Endothelial cell of umbilical vein (primary cell): ENCODE results near the gene TREML4. TPM values are rescaled to one million over a fixed set of nuclear protein-coding genes. Genes with fewer than 3 reads are reported as not detected.

Experiments
- BruUV-seq: library from RNA; stranded (reverse); fragments of 400-500 nt; replicated peaks from 2 replicates; lab custom pipeline; 2021; lab: Mats Ljungman, UMichigan
- CTCF ChIA-PET: fragments of 300-600, 350-600 bp; sonication (Branson Sonifier 250); formaldehyde crosslinking; loops from one replicate; lab custom pipeline; 2021; ENCODE audit warnings: antibody characterized with exemption, inconsistent platforms; lab: Charles Lee
- POLR2A ChIA-PET: fragments of 300-600, 350-600 bp; sonication (Branson Sonifier 250); formaldehyde crosslinking; loops from one replicate; lab custom pipeline; 2021; ENCODE audit warnings: antibody characterized with exemption, inconsistent platforms; lab: Charles Lee
- DNase-seq: peaks from one replicate; pipeline ENCODE4 v3.0.0-alpha.2; 2011; ENCODE audit warnings: low read depth, low spot score
- FAIRE-seq: peaks from 2 replicates; lab custom pipeline; 2011; peaks lifted over from hg19 to GRCh38; lab: Jason Lieb, UNC
- H2AFZ ChIP-seq: 2 replicates; pipeline ENCODE4 v1.6.0; 2012; ENCODE audit warnings: low read depth, low read length, control low read depth, inconsistent platforms
- H3K27ac ChIP-seq: 2 replicates; pipeline ENCODE4 v1.5.1; 2011; ENCODE audit warnings: low read depth, mild to moderate bottlenecking, control low read depth, low read length, moderate library complexity; ENCODE audit not compliant: insufficient read depth
- H3K27me3 ChIP-seq, 2 experiments: 2 replicates each; pipeline versions ENCODE4 v1.6.0 to v1.6.1; 2011; ENCODE audit warnings: low read length in 2 of 2, mixed read lengths in 1 of 2; ENCODE audit not compliant: control insufficient read depth in 2 of 2, insufficient read depth in 2 of 2
- H3K36me3 ChIP-seq, 2 experiments: 2 replicates in 1 of 2; 3 replicates in 1 of 2; pipeline ENCODE4 v1.5.1; 2011; ENCODE audit warnings: low read length in 2 of 2, mild to moderate bottlenecking in 1 of 2, moderate library complexity in 1 of 2; ENCODE audit not compliant: control insufficient read depth in 2 of 2, insufficient read depth in 2 of 2; ENCODE audit errors: extremely low read depth in 1 of 2
- H3K4me1 ChIP-seq: 3 replicates; pipeline ENCODE4 v1.5.1; 2011; ENCODE audit warnings: mild to moderate bottlenecking, low read length; ENCODE audit not compliant: control insufficient read depth, insufficient read depth; ENCODE audit errors: extremely low read depth
- H3K4me2 ChIP-seq: 2 replicates; pipeline ENCODE4 v1.6.1; 2011; ENCODE audit warnings: low read length, control low read depth, mixed read lengths; ENCODE audit not compliant: insufficient read depth
- H3K4me3 ChIP-seq, 3 experiments: fragments of 200-600 bp in 1 of 3; sonication (generic), shearing (Covaris generic) in 1 of 3; replicated peaks in 1 of 3; 2 replicates each; pipeline ENCODE4 v1.5.1; 2011 to 2016; ENCODE audit warnings: control low read depth in 3 of 3, low read length in 3 of 3, mild to moderate bottlenecking in 2 of 3, inconsistent platforms in 1 of 3, low read depth in 1 of 3, moderate library complexity in 1 of 3; ENCODE audit not compliant: insufficient read depth in 1 of 3
- H3K79me2 ChIP-seq: 2 replicates; pipeline ENCODE4 v1.6.0; 2012; ENCODE audit warnings: low read length, inconsistent platforms; ENCODE audit not compliant: control insufficient read depth, insufficient read depth
- H3K9ac ChIP-seq: replicated peaks from 2 replicates; pipeline ENCODE3; 2011; ENCODE audit warnings: low read length, control low read depth; ENCODE audit not compliant: insufficient read depth; ENCODE audit errors: extremely low read depth
- H3K9me1 ChIP-seq: replicated peaks from 3 replicates; pipeline ENCODE4 v1.6.0; 2011; ENCODE audit warnings: mild to moderate bottlenecking, low read length; ENCODE audit not compliant: control insufficient read depth, insufficient read depth; ENCODE audit errors: extremely low read depth
- H3K9me3 ChIP-seq: replicated peaks from 2 replicates; pipeline ENCODE4 v1.5.1; 2012; ENCODE audit warnings: low read length, inconsistent platforms; ENCODE audit not compliant: control insufficient read depth, insufficient read depth
- H4K20me1 ChIP-seq: replicated peaks from 2 replicates; pipeline ENCODE3; 2011; ENCODE audit warnings: mild to moderate bottlenecking, low read length; ENCODE audit not compliant: control insufficient read depth, insufficient read depth; ENCODE audit errors: extremely low read depth
- EZH2 ChIP-seq: IDR thresholded peaks from 2 replicates; pipeline ENCODE4 v1.6.1; 2012; ENCODE audit warnings: borderline replicate concordance, low read depth, mild to moderate bottlenecking, moderate library complexity, low read length, inconsistent platforms; ENCODE audit not compliant: severe bottlenecking
- FOS ChIP-seq: IDR thresholded peaks from 2 replicates; pipeline ENCODE4 v1.6.1; 2011; ENCODE audit warnings: mild to moderate bottlenecking, low read length, moderate library complexity, borderline replicate concordance; ENCODE audit not compliant: insufficient read depth
- GATA2 ChIP-seq: IDR thresholded peaks from 2 replicates; pipeline ENCODE4 v1.7.0; 2011; ENCODE audit warnings: low read depth, mild to moderate bottlenecking, moderate library complexity, mixed read lengths, low read length; ENCODE audit not compliant: insufficient read length, insufficient read depth
- JUN ChIP-seq: IDR thresholded peaks from 2 replicates; pipeline ENCODE4 v1.6.1; 2011; ENCODE audit warnings: borderline replicate concordance, low read depth; ENCODE audit not compliant: insufficient read length, insufficient read depth
- MYC ChIP-seq: IDR thresholded peaks from one replicate; pipeline ENCODE4 v1.6.1; 2011; ENCODE audit warnings: mild to moderate bottlenecking, low read depth, low read length
- POLR2A ChIP-seq: IDR thresholded peaks from 2 replicates; pipeline ENCODE4 v1.6.1; 2012; ENCODE audit warnings: low read depth, mild to moderate bottlenecking, control low read depth, low read length
- POLR2AphosphoS5 ChIP-seq: IDR thresholded peaks from 2 replicates; pipeline ENCODE4 v1.6.1; 2012; ENCODE audit warnings: low read depth, mild to moderate bottlenecking, control low read depth, low read length, moderate library complexity; ENCODE audit not compliant: insufficient read depth
- dilution Hi-C: fragments of 300-500 bp; cut with MboI; formaldehyde crosslinking; loops from one replicate; pipeline ENCODE4 v1.15.0; 2019; ENCODE audit warnings: low sequenced_read_pairs; ENCODE audit not compliant: extremely low pct_ligation_motif_present
- intact Hi-C: fragments of 100-400 bp; cut with micrococcal nuclease; formaldehyde crosslinking; loops from one replicate; pipeline ENCODE4 v1.10.0; 2022
- polyA plus RNA-seq, 4 experiments: library from polyadenylated mRNA; depleted of rRNA in 3 of 4; stranded (reverse) in 3 of 4; unstranded in 1 of 4; fragments of >200 nt; gene quantifications; 2 replicates each; pipeline versions ENCODE4 v1.2.1 to v1.2.3, GENCODE V29; 2011 to 2012; ENCODE audit warnings: missing spikeins in 1 of 4
- total RNA-seq: library from RNA; stranded (reverse); gene quantifications from 2 replicates; pipeline ENCODE4 v1.2.3, GENCODE V29; 2021
- TF ChIP-seq, protein P1 (sequence below), 2 donors: IDR thresholded peaks; 1 replicate in 1 of 2; 2 replicates in 1 of 2; pipeline ENCODE4 v1.5.1; 2011; ENCODE audit warnings: low read length in 2 of 2, mild to moderate bottlenecking in 2 of 2, moderate library complexity in 2 of 2, control low read depth in 1 of 2, inconsistent platforms in 1 of 2, low read depth in 1 of 2; ENCODE audit not compliant: insufficient read depth in 1 of 2; ENCODE audit errors: extremely low read depth in 1 of 2
- TF ChIP-seq, protein P2 (sequence below): IDR thresholded peaks from 2 replicates; pipeline ENCODE4 v1.6.1; 2011; ENCODE audit not compliant: insufficient read depth, insufficient read length

TREML4 gene
- total and polyA plus RNA-seq, 2 donors (not counting 3 experiments of a cell fraction or from before 2014, with no cell fraction given) = not detected

DNA sequence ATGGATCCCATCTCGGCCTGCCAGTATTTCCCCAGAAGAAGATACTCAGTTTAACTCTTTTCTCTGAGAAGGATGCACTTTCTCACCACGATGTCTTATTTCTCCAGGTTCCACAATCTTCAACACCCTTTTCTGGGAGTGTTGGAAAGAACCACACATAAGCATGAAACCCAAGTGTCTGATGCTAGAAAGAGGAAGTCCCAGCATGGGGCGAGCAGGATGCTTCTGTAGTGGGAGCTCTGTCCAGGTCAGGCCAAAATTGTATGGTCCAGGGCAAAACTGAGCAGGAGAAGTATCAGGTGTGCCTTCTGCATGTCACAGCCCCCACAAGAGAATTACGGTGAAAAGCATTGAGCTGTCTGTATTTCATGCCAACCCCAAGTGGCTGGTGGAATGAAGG lies 47.3 kb downstream of the TREML4 start:
- Histone ChIP-seq H3K9ac (no peak overlapping the region), H3K9me1 (no peaks in the 10 kb centered on the region), H3K4me1 (no peaks in the 10 kb centered on the region), H3K27ac (no peak overlapping the region), H3K36me3 (no peaks in the 10 kb centered on the region), H3K79me2 (no peaks in the 10 kb centered on the region), H3K27me3 (peaks cover 0 to 2% of the 10 kb centered on the region in 2 experiments), H3K4me3 (no peak overlapping the region), H2AFZ (no peak overlapping the region), H4K20me1 (no peaks in the 10 kb centered on the region), H3K4me2 (no peak overlapping the region), H3K9me3 (no peaks in the 10 kb centered on the region)
- FAIRE-seq (no peak), DNase-seq (no peak)
- dilution Hi-C loops (no loop called here), intact Hi-C loops (no loop called here)
- TF ChIP-seq POLR2A (no peak), MYC (no peak), JUN (no peak), POLR2AphosphoS5 (no peak)
- TF ChIP-seq, protein P1, sequence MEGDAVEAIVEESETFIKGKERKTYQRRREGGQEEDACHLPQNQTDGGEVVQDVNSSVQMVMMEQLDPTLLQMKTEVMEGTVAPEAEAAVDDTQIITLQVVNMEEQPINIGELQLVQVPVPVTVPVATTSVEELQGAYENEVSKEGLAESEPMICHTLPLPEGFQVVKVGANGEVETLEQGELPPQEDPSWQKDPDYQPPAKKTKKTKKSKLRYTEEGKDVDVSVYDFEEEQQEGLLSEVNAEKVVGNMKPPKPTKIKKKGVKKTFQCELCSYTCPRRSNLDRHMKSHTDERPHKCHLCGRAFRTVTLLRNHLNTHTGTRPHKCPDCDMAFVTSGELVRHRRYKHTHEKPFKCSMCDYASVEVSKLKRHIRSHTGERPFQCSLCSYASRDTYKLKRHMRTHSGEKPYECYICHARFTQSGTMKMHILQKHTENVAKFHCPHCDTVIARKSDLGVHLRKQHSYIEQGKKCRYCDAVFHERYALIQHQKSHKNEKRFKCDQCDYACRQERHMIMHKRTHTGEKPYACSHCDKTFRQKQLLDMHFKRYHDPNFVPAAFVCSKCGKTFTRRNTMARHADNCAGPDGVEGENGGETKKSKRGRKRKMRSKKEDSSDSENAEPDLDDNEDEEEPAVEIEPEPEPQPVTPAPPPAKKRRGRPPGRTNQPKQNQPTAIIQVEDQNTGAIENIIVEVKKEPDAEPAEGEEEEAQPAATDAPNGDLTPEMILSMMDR (IDR thresholded peaks at IDR 0.05; ENCODE audit: extremely low read depth in 1 of 2, insufficient read depth in 1 of 2, low read depth in 1 of 2, low read length in 2 of 2) = no peak
- TF ChIP-seq, protein P2, sequence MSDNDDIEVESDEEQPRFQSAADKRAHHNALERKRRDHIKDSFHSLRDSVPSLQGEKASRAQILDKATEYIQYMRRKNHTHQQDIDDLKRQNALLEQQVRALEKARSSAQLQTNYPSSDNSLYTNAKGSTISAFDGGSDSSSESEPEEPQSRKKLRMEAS = no peak
- ChIA-PET CTCF (no interaction called here), POLR2A (no interaction called here)
- no TSS peak for BruUV-seq

DNA sequence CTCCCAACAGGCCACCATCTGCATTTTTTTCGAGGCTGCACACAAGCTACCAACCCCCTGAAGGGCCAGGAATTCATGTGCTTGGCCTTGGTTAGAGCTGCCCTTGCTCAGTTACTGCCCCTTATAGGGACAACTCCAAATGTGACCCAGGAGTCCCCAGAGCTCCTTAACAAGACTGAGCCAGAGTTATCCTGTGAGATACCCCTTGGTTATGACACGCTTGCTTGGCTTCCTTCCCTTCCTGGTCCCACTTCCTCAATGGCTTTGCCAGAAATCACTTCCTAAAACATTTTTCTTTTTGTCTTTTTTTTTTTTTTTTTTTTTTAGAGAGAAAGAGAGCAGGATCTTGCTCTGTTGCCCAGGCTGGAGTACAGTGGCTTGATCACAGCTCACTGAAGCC lies 49.5 kb downstream of the TREML4 start:
- no peaks in the 10 kb centered on the region for H3K9me1 ChIP-seq
- H3K36me3 ChIP-seq = no peaks in the 10 kb centered on the region
- H4K20me1 ChIP-seq = no peaks in the 10 kb centered on the region
- H3K4me3 ChIP-seq = no peak overlapping the region
- FAIRE-seq (no peak), DNase-seq (no peak)
- no peak overlapping the region for H3K9ac ChIP-seq
- peaks cover 0 to 2% of the 10 kb centered on the region in 2 experiments for H3K27me3 ChIP-seq
- no peaks in the 10 kb centered on the region for H3K4me1 ChIP-seq
- H3K9me3 ChIP-seq = no peaks in the 10 kb centered on the region
- dilution Hi-C loops = no loop called here
- H3K27ac ChIP-seq = no peak overlapping the region
- ChIA-PET POLR2A (no interaction called here), CTCF (interaction anchor here (2.1 kb wide), 1 partner anchor 8 kb away, joined by 6 read pairs; no protein-coding TSS in a partner anchor)
- intact Hi-C loops = no loop called here
- no peak overlapping the region for H2AFZ ChIP-seq
- no TSS peak for BruUV-seq
- H3K79me2 ChIP-seq = no peaks in the 10 kb centered on the region
- TF ChIP-seq JUN (no peak), MYC (no peak), EZH2 (no peak), POLR2AphosphoS5 (no peak), GATA2 (no peak), FOS (no peak), POLR2A (no peak)
- TF ChIP-seq, protein P2 = no peak
- TF ChIP-seq, protein P1 (IDR thresholded peaks at IDR 0.05; ENCODE audit: extremely low read depth in 1 of 2, insufficient read depth in 1 of 2, low read depth in 1 of 2, low read length in 2 of 2) = no peak
- H3K4me2 ChIP-seq = no peak overlapping the region
